ENCODE measurements around the gene ZMAT5.

The ZMAT5 gene

DNA sequence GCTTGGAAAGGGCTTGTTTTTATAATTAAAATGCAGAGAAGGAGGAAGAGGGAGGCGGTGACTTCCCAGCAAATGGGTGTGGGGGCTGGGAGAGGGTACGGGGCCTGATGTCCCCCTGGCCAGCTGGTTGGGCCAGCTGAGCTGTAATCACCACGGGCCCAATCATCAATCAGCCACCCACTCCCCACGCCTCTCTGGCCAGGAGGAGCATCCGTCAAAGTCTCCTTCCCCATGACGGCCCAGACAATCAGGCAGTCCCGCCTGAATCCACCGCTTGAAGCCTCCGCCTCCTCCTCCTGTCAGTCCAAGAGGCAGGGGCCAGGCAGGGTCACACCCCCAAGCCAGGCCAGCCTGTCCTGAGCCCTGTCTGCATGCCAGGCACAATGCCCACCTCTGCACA is 60.3 kb downstream of the ZMAT5 start:
- no peak for DNase-seq (ENCODE audit: low spot score)

DNA sequence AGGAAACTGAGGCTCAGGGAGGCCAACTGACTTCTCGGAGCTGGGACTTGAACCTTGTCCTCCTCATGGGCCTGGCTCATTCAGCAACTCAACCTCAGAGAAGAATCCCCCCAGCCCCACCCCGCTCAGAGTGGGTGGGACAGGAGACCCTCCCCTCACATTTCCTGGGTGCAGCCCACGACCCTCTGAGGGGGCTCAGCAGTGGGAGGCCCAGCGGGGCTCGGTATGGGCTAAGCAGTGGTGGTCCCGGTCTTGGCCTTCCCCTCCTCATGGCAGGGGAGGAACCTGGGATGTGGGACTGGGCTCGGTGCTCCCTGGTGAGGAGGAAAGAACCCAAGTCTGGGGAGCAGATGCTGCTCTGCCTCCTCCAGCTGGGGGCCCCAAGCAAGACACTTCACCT is 61.2 kb downstream of the ZMAT5 start:
- no peak for DNase-seq (ENCODE audit: low spot score)

DNA sequence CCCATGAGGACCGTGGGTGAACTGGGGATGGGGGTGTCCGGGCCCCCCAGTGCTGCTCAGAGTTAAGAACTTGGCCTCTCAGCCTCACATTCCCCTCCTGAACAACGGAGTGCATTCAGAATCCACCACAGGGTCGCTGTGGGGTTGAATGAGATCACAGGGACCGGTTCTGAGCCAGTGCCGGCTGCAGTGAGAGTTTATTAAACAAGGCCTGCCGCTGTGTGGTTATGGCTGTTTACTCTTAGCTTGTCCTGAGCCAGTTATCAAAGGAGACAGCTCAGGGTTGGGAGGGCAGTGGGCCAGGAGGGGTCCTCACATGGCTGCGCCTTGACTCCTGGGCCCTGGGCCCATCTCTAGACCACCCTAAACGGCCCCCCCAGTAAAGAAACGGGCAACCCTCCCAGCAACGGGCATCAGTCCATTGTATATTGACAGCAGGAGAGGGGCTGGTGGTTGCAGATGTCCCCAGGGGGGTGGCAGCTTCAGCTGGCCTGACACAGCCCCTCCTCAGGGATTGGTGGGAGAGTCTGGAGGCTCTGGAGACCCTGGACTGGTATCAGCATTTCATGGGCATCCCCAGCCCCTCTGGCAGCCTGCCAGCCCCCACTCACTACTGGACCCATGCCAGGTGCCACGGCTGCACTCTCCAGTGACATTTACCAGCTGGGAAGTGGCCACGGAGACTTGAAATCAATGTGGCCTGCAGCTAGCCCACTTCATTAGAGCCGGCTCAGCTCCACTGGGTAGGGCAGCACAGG is 62.1 kb downstream of the ZMAT5 start:
- no peak for DNase-seq (ENCODE audit: low spot score)

DNA sequence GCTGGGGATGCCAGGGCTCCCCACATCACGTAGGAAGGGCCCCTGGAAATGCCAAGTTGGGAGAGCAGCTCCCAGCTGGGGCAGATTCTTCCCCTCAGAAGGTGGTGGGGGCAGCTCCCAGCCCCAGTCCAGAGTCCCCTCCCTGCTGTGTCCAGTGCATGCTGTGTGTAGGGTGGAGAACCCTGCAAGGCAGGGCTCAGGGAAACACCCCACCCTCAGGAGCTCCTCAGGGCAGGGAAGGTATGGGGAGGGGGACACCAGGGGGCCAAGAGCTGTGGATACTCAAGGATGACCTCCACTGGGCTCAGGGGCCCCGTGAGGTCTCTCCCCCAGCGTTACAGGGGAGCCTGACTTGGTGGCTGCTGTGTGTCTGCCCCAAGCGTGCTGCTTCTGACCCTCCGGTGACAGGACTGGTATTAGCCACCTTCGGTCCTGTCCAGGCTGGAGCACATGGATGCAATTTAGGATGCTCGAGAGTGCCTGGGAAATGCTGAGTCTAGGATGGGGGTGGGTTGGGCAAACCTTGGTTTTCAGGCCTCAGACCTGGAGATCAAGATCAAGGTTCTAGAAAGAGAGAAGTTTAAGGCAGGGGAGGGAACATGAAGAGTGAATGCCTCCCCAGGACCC is 63.1 kb downstream of the ZMAT5 start:
- no peak for DNase-seq (ENCODE audit: low spot score)

DNA sequence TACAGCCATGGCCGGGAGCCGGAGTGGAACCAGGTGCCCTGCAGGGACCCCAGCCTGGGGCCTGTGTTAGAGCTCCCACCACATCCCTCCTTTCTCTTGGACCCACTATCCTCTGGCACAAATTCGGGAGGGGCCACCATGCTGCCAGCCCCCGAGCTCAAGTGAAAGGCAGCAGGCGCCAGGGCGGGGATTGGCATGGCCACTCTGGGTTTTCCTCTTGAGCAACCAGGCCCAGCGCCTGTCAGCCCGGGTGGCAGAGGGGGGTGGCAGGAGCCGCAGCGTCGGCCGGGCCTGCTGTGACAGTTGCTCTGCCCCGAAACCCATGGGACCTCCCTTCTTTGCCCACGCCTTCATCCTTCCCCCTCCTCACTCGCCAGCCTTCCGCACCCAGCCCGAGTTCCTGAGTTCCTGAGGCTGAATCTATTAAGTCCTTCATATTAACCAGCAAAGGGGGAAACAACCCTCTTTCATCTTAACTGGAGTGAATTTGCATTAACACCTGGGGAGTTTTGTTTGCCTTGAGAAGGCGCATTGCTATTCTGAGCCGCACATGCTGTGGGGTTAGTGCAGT is 63.8 kb downstream of the ZMAT5 start:
- DNase-seq (ENCODE audit: low spot score): no peak

DNA sequence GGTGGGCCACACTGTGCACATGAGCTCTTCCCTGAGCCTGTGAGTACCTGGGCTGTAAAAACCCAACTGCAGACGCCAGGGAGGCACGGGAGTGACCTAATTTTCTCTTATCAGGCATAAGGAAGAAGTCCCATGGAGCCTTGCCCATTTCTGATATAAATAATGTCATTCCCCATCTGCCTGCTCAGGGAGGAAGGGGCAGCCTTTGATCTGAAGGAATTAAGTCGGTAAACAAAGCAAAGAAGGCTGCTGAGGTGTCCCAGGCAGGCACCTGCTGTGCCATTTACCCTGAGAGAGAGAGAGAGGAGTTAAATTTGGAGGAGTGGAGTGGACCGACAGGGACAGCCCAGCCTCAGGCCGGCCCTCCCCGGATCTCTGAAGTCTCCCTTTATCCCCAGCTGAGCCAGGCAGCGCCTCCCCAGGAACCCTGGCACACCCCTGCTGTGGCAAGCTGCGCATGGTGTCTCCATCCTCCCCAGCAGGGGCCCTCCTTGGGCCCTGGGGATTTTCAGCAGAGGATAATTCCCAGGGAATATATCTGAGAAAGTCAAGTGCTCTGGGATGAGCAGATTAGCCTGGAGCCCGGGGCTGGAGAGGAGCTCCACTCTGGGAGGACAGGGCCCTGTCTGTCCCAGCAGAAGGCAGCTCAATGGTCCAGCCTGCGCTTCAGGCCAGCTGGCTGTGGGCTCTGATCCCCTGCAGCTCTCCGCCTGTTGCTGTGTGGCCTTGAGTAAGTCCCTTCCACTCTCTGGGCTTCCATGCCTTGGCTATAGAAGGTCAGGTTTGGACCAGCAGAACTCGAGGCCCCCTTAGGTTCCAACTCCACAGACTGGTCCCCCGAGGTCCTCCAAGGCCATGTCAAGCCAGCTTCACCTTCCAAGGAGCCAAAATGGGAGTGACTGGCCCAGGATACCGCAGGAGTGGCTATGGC is 64.5 kb downstream of the ZMAT5 start:
- DNase-seq (ENCODE audit: low spot score): peak; percentile 54

DNA sequence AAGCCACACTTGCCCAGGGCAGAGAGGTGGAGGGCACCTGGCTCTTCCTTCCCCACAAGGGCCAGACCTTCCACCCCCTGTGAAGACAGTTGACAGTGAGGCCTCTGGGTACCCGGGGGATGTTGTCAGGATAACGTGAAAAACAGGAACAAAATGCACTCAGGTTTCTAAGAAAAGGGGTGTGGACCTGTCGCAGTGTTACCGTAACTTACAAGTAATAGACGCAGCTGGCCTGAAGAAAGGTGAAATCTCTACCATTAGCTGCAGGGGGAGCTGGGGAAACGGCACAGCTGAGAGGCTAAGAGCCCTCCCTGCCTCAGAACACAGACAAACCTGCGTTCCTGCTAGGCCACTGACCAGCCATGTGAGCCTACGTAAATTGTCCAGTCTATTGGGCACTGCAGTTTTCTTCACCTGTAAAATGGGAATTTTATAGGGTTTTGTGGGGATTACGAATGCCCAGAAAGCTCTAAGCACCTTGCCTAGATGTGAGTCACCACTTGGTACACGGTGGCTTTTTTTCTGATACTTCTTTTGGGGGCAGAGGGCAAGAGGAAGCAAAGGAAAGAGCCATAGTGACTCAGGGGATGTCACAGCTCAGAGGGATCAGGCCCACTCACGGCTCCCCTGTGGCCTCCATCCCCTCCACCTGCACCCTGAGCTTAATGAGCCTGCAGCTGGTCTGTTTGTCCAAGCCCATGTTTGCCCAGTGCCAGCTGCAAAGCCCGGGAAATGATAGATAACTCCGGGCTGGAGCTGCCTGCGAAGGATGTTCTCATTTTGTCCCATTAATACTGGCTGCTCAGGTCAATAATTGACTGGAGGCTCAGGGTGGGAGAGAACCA is 65.4 kb downstream of the ZMAT5 start:
- DNase-seq (ENCODE audit: low spot score): peak; percentile 62

DNA sequence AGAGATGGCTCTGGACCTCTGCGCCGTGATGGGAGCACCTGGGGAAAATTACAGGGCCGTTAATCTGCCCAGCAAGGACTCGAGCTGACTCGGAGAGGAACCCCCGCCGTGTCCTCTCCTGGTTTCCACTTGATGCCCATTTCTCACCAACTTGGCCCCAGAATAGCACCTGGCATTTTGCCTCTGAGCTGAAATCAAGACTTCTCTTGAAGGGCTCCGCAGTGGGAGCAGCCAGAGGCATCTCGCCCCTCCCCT is 66.0 kb downstream of the ZMAT5 start:
- no peak for DNase-seq (ENCODE audit: low spot score)

DNA sequence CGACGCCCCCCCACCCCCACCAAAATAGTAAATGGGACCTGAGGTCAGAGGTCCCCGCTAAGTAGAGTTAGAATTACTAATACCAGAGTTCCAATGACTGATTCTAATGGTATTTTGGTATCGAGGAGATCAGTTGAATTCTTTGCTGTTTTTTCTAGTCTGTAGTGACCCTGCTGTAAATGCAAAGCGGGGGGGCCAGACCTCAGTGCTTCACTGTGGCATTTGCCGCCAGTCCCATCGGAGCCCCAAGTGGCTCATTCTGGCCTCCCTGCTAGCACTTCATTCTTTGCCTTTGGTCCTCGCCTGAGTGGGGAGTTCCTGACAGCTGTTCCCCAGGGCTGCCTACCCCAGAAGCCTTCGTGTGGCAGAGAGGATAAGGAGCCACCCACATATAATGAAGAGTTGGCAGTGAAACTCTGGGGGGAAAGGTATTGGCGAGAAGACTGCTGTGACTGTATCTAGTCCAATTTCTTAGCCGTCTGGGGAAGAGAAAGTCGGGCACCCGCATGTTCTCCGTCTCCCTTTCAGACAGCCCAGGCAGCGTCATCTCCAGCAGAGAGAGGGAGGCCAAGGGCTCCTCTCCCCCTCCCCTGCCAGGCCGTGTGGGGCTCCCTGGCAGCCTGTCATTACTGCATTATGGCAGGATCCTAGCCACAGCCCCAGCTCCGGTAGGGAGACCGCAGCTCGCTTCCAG is 66.5 kb downstream of the ZMAT5 start:
- no peak for DNase-seq (ENCODE audit: low spot score)

DNA sequence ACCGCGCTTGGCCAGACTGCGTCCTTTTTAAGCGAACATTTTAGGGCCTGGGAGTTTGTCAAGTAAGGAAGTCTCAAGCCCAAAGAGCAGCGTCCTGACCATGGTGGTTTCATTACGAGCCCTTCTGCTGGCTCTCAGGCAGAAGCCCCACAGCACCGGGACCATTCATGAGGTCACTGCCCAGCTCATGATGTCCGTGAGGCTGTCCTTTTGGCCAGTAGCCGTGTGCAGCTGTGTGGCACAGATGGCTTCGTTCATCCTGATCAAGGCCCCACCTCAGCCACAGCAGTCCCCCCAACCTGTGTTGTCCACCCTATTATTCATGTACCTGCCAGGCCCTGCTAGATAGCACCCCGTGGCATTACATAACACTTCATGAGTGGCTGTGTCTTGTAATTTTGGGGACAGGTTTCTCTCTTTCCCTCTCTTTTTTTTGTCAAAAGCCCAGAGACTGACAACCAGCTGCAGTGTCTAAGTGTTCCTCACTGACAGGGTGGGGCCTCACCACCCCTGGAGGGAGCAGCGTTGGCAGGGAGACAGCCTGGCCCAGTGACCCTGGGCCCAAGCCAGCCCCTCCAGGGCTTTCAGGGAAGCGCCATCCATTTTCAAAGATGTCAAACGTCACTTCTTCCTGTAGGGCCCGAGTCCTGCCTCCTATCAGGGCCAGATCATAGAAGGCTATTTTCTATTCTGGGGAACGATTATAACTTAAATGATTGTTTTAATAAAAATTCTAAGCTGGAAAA is 68.8 kb downstream of the ZMAT5 start:
- DNase-seq (ENCODE audit: low spot score): no peak

DNA sequence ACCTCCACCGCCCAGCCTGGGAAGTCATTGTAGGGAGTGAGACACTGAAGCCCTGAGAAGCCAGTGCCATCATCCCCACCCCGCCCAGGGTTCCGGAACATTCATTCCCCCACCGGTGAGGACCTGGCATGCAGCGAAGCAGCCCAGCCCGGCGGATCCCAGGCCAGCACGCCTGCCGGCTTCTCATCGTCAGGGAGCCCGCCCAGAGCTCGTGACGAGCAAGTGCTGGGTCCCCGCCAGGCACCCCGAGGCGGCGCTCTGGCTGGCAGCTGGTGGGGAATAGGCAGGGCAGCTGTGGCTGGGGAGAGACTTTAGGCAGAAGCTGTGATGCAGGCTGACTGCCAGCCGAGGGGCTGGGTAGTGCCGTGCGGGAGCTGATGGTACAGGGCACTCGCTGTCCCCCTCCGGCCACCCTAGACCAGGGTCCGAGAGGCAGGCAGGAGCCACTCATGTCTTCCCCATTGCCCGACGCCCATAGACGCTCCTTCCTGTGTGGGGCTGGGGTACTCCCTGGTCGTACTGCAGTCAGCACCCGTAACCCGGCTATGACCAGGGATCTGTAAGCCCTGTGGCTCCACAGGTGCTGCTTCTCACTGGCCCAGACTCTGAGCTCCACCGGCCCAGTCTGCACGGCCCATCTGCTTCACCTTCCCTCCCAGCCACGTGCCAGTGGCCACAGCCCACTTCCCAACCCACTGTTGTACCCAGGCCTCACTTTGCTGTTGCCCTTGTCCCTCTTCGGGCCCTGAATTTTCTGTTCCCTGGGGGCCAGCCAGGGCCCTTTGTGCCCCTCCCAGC is 71.5 kb downstream of the ZMAT5 start:
- DNase-seq (ENCODE audit: low spot score): no peak

DNA sequence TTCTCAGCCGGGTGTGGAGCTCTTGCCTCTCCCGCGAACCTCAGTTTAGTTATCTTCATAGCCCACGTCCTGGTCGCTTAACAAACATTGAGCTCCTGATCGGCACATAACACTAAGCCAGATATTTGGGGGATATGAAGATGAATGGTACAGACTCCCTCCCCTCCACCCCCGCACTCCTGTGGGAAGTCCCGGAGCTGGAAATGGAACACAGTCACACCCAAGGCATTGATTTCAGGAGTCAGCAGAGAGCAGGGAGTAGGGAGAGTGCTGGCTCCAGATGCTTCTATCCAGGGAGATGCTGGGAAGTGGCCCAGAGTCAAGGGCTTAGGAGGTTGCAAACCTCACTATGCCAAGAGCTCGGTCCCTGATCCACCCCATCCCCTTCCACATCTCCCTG is 73.1 kb downstream of the ZMAT5 start:
- no peak for DNase-seq (ENCODE audit: low spot score)

DNA sequence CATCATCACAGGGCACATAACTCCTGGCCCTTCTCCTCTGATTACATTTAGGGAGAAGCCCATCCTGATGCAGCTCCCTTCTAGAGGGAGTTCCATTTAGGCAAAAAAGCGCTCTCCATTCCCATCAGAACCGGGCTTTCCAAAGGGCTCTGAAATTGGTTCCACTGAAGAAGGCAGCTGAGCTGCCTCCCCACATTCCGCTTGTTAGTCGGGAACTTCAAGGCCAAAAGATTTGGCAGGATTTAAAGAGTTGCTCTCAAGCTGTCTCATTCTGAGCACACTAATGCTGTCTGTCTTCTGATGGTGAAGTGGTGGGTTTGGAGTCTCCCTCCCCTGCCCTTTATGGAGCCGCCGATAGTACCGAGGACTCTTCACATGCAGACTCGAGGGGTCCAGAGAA is 73.6 kb downstream of the ZMAT5 start:
- no peak for DNase-seq (ENCODE audit: low spot score)

DNA sequence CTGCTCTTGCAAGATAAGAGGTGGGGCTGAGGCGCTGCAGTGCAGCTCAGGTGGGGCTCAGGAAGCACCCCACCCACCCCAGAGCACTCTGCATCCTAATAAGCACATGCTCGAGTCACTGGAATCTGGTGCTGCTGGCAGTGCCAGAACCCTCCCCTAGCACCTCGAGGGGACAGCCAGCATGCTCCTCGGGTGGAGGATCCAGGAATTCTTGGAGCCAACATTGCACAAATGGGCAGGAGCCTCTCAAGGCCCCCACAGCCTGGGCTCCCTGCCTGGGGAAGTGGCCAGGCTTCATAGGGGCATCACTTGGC is 74.5 kb downstream of the ZMAT5 start:
- peak; percentile 39 for DNase-seq (ENCODE audit: low spot score)

DNA sequence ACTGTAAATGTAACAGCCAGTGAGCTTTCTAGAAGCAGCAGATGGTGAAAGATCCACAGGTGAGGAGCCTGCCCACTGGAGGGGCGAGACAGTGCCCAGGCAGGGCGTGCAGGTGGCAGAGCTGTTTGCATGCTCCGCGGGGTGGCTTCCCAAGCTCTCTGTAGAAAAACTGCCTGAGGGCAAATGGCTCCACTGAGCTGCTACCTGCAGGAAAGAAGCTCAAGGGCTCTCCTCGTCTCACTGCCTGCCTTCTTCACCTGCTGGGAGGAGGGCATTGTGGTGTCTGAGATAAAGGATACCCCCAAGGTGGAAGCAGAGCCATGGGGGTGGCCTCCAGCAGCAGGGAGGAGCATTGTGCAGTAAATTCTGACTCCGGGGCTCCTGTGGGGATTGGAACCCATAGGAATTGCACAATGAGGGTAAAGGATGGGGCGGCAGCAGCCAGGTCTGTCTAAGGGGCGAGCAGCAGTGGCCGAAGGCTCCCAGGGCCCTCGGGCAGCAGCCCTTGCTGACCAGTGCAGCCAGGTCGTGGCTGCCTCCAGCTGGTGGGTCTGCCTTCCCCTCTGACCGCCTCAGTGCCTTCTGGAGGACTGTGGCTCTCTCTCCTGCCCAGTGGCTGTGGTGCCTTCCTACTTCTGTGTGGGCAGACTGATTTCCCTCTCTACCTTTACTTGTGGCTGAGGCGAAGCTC is 75.0 kb downstream of the ZMAT5 start:
- no peak for DNase-seq (ENCODE audit: low spot score)

DNA sequence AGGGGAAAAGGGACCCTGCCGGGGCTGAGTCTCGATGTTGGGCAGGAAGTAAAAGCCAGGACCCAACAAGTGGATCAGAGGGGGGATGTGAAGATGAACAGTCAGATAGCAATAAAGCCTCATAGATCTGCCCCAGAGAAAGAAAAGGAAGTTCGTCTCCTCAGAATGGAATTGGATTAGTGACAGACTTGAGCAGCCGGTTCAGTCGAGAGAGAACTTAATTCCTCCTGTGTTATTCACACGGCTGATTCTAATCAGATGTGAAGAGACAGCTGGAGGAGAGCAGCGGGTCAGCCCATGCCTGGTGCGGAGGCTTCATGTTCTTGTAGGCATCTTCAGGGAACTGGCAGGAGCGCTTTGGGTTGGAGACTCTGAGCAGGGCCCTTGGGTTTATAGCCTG is 76.3 kb downstream of the ZMAT5 start:
- no peak for DNase-seq (ENCODE audit: low spot score)

DNA sequence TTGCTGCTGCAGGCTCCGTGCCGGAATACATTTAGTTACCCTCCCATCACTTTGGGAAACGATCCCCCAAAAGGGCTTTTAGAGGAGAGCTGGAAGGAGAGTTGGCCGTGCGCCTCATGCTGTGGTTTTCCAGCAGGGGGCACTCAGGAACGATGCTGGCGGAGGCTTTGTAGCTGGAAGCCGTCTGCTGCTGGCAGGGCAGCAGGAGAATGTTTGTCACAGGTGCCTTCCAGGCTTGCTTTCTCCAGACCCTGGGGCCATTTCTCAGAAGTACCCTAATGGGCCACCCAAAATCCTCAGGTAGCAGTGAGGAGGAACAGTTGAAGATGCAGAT is 77.0 kb downstream of the ZMAT5 start:
- peak; percentile 69 for DNase-seq (ENCODE audit: low spot score)

DNA sequence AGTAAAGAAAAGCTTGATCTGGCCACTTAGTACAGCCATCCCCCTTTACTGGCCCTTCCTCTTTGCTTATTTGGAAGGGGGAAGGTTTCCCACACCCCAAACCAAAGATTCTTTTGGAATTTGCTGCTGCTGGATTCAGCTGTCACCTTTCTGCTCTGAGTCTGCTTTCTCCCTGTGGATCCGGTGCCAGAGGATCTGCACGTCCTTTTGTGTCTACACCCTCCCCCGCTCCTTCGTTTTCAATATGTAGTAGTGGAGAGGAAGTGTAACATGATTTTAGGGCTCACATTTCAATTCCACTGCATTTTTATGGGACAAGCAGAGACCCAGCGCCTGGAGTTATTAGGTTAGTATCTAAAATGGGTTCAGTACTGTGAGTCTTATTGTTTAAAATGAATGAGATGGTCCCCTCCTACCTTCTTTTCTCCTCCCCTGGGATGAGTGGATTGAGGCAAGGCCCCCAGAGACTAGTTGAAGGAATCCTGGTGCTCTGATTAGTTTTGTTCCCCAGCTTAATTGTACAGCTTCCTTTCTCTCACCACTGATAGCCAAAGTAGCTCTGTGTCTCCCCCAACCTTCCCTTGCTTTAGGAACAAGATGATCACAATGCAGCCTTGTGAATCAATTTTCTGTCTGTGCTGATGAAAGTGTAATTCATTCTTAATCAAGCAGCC is 77.5 kb downstream of the ZMAT5 start:
- DNase-seq (ENCODE audit: low spot score): no peak

DNA sequence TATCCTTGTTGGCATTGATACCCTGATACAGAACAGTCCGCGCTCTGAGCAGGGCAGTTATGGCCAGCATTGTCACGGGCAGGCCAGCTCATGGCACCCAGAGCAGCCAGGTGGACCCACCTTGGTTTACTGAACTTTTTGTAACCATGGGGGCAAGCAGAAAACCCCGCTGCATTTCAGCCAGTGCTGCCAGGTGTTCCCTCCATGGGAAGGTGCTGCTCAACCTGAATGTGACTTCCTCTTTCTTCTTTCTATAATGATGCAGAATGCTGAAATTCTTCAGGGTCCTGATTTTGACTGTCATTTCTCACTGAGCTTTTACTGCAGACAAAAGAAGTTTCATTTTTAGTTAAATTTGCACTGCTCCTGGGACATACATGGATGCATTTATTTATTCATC is 82.6 kb downstream of the ZMAT5 start:
- no peak for DNase-seq (ENCODE audit: low spot score)
